Cerebellar nuclear complex (tissue), 1 donor: ENCODE data around the gene PPP3CA.
"Not testable (repeated sequence)": the region's sequence is repeated elsewhere in the genome, so short reads cannot be mapped to it uniquely, and the experiment has no call there.

ENCODE experiments used
- DNase-seq, 2 experiments: peaks; one replicate each; lab custom pipeline; 2025; lab: John Stamatoyannopoulos, UW

Gene PPP3CA

GRCh38 chr4:101254776-101255175 lies 92.5 kb downstream of the PPP3CA start:
- DNase-seq: no peak

DNA sequence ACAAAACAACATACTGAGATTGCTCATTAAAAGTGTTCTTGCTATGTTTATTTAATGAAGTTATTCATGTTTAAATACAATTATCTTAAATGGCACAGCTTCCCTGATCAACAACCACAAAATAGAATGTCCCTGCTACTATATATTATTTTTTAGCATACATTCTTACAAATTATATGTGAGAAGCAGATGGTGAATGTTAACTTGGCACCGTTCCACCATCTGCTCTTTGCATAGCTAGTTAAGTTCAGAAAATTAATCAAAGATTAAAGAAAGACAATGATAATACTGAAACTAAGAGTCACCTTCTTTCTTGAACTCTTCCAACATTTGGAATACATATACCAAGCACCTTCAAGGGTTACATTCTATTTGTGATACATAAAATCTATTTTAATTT lies 94.2 kb downstream of the PPP3CA start:
- DNase-seq: no peak

DNA sequence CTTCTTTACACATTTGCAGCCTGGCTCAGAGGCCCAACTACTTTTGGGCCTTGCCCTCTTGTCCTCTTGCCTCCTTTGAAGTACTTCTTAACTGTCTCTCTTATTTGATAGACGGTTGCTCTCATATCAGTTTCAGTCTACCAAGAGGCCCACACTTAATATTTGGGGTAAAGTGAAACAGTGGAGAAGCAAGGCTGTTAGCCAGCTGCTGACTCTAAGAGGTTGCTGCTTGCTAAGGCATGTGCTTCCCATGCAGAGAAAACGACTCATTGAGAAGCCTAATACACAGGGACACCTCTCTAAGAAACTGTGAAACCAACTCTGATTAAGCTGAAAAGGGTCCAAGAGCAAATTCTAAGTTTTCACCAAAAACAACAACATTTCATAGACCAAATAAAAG lies 94.6 kb downstream of the PPP3CA start:
- DNase-seq: no peak

- DNase-seq: no peak
Measured at GRCh38 chr4:101251261-101251660, 96.1 kb downstream of the PPP3CA start.

DNA sequence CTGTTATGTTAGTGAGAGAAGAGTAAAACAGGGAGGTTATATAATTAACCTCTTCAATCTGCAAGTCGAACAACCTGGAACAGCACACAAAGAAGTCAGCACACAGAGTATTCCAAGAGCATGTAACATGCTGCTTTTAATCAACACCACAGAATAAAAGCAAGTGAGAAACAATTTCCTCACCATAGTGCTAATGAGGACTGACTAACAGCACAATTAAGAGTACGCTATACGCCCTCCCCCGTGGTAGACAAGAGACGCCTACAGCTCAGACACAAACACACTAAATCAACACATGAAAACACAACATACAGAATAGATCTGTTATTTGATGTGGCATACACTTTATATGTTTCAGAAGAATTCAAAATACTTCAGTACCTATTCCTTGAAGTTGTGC lies 103.0 kb downstream of the PPP3CA start:
- no peak for DNase-seq

- DNase-seq: no peak
Measured at GRCh38 chr4:101242441-101242840, 104.9 kb downstream of the PPP3CA start.

DNA sequence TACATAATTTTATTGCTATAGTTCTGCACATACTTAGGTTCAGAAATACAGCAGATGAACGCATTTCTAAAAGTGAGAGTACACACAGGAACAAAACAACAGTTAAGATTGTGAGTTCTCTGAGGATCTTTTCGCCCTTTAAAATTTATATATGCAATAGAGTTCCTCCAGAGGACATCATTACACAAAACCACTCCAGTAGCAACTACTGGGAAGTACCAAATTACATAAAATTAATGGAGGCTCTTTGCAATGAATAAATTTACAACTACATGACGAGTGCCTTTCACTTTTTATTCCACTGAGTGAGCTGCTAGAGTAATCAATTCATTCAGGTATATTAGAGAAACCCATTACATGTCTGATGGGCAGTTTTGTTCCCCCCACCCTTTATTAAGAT lies 107.2 kb downstream of the PPP3CA start:
- DNase-seq: no peak

- no peak for DNase-seq
Measured at GRCh38 chr4:101239665-101240064, 107.7 kb downstream of the PPP3CA start.

- DNase-seq: no peak
Measured at GRCh38 chr4:101238706-101239105, 108.6 kb downstream of the PPP3CA start.

- no peak for DNase-seq
Measured at GRCh38 chr4:101237773-101238172, 109.6 kb downstream of the PPP3CA start.

- DNase-seq: no peak
Measured at GRCh38 chr4:101236097-101236496, 111.2 kb downstream of the PPP3CA start.

DNA sequence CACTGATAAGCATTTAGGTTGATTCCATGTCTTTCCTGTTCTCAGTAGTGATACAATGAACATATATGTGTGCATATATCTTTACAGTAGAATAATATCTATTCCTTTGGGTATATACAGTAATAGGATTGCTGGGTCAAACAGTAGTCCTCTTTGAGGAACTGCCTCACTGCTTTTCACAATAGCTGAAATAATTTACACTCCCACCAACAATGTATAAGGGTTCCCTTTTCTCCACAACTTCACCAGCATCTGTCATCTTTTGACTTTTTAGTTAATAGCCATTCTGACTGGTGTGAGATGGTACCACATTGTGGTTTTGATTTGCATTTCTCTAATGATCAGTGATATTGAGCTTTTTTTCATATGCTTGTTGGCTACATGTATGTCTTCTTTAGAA lies 113.2 kb downstream of the PPP3CA start:
- DNase-seq: not testable (repeated sequence)

- no peak for DNase-seq
Measured at GRCh38 chr4:101232074-101232776, 115.1 kb downstream of the PPP3CA start.

GRCh38 chr4:101230801-101231426 lies 116.4 kb downstream of the PPP3CA start:
- no peak for DNase-seq

GRCh38 chr4:101229116-101229515 lies 118.2 kb downstream of the PPP3CA start:
- no peak for DNase-seq

DNA sequence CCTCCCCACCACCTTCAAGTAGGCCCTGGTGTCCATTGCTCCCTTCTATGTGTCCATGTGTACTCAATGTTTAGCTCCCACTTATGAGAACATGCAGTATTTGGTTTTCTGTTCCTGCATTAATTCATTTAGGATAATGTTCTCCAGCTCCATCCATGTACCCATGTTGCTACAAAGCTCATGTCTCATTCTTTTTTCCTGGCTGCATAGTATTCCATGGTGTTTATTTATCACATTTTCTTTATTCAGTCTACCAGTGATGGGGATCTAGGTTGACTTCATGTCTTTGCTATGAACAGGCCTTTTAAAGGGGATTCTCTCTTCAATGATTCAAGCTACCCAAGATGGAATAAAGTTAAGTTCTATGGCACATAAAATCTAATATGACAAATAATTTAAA lies 119.6 kb downstream of the PPP3CA start:
- no peak for DNase-seq

DNA sequence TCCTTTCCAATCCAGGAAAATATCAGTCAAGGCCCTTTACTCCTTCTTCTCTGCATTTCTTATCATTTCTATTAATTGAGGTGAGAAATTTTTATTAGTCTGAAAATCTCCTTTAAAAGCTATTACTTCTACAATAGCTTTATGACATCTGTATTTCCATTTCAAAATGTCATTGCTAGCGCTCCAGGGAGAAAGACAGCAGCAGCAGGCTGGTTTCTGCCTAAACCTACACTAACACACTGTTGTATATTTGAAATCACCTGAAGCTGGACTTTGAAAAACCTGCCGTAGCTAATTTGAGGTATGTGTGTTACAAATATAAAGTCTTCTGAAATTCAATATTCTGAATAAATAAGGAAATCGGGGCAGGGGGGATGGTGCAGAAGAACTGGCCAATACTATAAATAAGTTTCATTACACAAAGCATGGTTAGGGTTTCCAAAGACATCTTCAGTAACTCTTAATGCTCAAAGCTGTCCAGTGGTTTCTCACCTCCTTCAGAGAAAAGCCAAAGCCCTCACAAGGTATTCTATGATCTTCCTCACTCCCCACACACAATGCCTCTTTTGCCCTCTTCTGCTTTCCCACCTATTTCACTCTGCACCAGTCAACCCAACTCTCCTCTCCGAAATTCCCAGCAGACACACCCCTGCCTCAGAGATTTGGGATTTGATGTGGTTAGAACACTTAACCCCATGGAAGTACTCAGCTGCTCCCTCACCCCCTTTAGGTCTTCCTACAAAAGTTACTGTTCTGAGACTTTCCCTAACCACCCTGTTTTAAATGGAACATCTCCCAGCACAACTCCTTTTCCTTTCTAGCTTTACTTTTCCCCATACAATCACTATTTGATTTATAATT lies 122.7 kb downstream of the PPP3CA start:
- no peak for DNase-seq

DNA sequence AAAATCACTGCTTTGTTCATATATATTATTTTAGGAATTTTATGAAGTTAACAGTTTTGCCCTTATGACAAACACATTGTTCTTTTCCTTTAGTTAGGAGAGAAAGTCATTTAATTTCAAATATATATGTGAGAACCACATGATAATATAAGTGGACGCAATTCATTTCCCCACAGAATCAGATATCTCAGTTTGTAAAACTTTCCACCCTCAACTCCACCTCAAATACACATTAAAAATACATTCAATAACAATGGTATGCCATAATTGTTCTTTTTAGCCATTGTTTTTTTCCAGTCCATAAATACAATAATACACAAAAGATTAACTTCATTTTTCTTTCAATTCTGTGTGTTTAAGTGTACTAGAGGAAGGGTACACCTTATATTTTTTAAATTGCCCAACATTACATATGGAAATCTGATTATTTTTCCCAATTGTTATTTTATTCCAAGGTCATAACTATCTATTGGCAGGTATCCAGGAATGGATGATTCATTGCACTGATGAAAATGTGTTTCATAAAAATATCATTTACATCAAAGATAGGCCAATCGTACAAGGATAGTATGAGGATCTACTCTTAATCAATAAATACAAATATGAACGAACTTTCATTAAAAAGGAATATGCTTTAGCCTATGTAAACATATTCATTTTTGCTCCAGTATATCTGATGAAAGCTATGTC lies 125.0 kb downstream of the PPP3CA start:
- no peak for DNase-seq

GRCh38 chr4:101221294-101221693 lies 126.0 kb downstream of the PPP3CA start:
- DNase-seq: no peak

DNA sequence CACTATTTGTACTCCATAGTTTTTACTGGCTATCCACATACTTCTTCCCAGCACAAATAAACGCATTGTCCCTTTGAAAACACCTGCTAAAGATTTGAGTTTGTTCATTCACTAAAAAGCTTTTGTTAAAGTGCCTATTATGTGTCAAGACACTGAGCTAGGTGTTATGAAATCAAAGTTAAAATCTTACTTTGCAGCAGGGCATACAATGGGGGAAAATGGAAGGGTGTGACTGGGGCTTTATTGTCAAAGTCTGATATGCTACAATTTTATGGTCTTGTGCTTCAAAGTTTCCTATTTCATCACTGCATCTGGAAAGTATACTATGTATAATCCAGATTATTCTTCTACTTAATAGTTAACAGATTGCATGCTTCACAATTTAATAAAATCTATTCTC lies 128.4 kb downstream of the PPP3CA start:
- no peak for DNase-seq

DNA sequence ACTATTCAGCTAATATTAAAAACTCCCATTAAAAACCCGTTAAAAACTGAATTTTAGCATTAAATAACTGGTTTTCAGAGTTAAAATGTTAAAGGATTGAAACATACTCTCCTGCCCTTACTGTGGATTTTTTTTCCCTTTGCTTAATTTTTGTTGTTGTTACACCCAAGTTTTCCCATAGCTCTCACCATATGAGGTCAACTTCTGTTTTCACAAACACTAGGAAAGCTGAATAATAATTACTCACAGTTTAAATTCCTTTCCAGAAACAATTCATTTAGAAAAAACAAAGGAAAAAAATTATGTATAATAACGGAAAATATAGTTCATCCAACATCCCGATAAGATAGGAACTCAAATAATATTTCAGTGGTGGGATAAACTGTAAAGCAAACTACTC lies 129.0 kb downstream of the PPP3CA start:
- DNase-seq: no peak

- no peak for DNase-seq
Measured at GRCh38 chr4:101217353-101218031, 129.8 kb downstream of the PPP3CA start.
